VCaP (cell line): ENCODE measurements around the gene MSRB1.
"Not testable (repeated sequence)": the region's sequence is repeated elsewhere in the genome, so short reads cannot be mapped to it uniquely, and the experiment has no call there.

ENCODE experiments used
- H3K27ac ChIP-seq: fragments of 450-650 bp; 2 replicates; pipeline ENCODE4 v1.5.1; 2017
- CTCF ChIP-seq: fragments of 450-650 bp; conservative IDR thresholded peaks from 2 replicates; pipeline ENCODE4 v1.5.1; 2017; ENCODE audit warnings: mild to moderate bottlenecking, moderate library complexity

The MSRB1 gene

GRCh38 chr16:1903845-1904840, 38.9 kb downstream of the MSRB1 start:
- no peak for TF ChIP-seq CTCF
- no peak overlapping the region for H3K27ac ChIP-seq

DNA sequence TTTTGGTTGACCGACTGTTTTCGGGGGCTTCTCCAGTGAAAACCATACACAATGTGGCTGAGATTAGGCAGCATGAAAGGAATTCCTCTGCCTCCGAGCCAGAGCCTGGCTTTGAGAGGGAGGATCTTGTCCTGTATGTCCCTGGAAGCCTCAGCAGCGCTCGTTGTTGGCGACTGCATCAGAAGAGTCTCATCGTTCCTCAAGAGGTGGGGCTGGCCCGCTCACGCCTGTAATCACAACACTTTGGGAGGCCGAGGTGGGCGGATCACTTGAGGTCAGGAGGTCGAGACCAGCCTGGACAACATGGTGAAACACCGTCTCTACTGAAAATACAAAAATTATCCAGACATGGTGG, 39.8 kb downstream of the MSRB1 start:
- TF ChIP-seq CTCF, result no peak
- H3K27ac ChIP-seq, result no peak overlapping the region

- TF ChIP-seq CTCF, result no peak
- H3K27ac ChIP-seq, result no peak overlapping the region
These were observed 40.3 kb downstream of the MSRB1 start for GRCh38 chr16:1902547-1903219.

DNA sequence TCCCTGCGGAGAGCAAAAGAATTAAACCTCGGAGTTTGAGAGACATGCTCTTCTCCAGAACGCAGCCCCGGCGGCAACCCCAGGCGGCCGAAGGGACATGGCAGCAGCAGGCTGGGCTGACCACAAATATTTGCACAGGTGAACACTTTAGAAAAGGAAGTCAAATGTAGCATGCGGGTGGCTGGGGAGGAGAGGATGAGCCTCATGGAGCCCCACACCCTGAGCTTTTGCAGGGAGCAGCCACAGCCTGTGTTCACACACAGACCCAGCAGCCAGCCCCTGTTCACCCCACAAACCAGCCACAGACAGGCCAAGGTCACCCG, 42.6 kb downstream of the MSRB1 start:
- peak overlapping the region; percentile 74 for H3K27ac ChIP-seq

GRCh38 chr16:1899641-1900451, 43.2 kb downstream of the MSRB1 start:
- H3K27ac ChIP-seq, result peak overlapping the region; percentile 74
- TF ChIP-seq CTCF, result 0 out of 2 replicates have a peak, but pooled peaks have one; percentile 19

More for the DNA sequence above, 42.6 kb downstream of the MSRB1 start:
- TF ChIP-seq CTCF, result no peak

GRCh38 chr16:1897692-1898091, 45.3 kb downstream of the MSRB1 start:
- not testable (repeated sequence) for H3K27ac ChIP-seq

GRCh38 chr16:1895949-1896675, 46.9 kb downstream of the MSRB1 start:
- no peak overlapping the region for H3K27ac ChIP-seq
- TF ChIP-seq CTCF, result no peak
